Measurements from ENCODE around the gene GLI3. TPM values are rescaled to one million over a fixed set of nuclear protein-coding genes. Genes with fewer than 3 reads are reported as not detected.

GLI3 gene
- total RNA-seq, 4 donors from 2014 or later: 8.6 to 12.6 (median 8.7) TPM

- TF ChIP-seq CTCF (IDR thresholded peaks at IDR 0.05) (peak; percentile 61 to 70 (median 65)), EP300 (IDR thresholded peaks at IDR 0.05) (no peak), POLR2A (IDR thresholded peaks at IDR 0.05) (no peak)
- no peak overlapping the region for H3K4me3 ChIP-seq
Observed at GRCh38 chr7:41977151-41977651, 259.8 kb downstream of the GLI3 start.

GRCh38 chr7:41976411-41976810, 260.6 kb downstream of the GLI3 start:
- no peak for DNase-seq (ENCODE audit: low spot score in 2 of 2)
- Histone ChIP-seq H3K4me3 (no peak overlapping the region), H3K9me3 (no peaks in the 10 kb centered on the region), H3K27ac (no peak overlapping the region), H3K36me3 (peaks cover 0 to 20% (median 4%) of the 10 kb centered on the region in 3 donors), H3K4me1 (peaks cover 0 to 41% (median 4%) of the 10 kb centered on the region in 4 donors), H3K27me3 (no peaks in the 10 kb centered on the region)
- WGBS, 2 donors: 87 to 89% methylated on average over 2 of the region's 2 CpGs
- no peak for TF ChIP-seq EP300 (IDR thresholded peaks at IDR 0.05)
- no peak for TF ChIP-seq CTCF (IDR thresholded peaks at IDR 0.05)
- TF ChIP-seq POLR2A (IDR thresholded peaks at IDR 0.05): no peak

More at GRCh38 chr7:41977151-41977651, 259.8 kb downstream of the GLI3 start:
- DNase-seq (ENCODE audit: low spot score in 2 of 2): peak in 1 of 2 donors; percentile 36
- Histone ChIP-seq H3K4me1 (peaks cover 0 to 41% (median 4%) of the 10 kb centered on the region in 4 donors), H3K9me3 (no peaks in the 10 kb centered on the region), H3K27ac (no peak overlapping the region), H3K36me3 (peaks cover 0 to 13% (median 1%) of the 10 kb centered on the region in 3 donors), H3K27me3 (no peaks in the 10 kb centered on the region)
- WGBS, 2 donors: 34 to 39% methylated on average over 9 of the region's 9 CpGs

DNA sequence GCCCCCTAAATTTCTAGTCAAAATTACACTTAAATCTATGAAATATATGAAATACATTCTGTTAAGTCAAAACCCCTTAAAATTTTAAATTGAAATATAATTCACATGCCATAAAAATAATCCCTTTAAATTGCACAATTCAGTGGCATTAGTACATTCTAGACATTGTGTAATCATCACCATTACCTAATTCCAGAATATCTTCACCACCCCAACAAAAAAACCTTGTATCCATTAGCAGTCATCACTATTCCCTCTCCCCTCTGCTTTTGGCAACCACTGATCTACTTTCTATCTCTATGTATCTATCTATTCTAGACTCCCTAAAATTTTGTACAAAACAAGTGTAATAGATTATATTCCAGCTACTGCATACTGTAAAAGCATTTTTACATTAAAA, 261.2 kb downstream of the GLI3 start:
- TF ChIP-seq EP300 (IDR thresholded peaks at IDR 0.05) (no peak), CTCF (IDR thresholded peaks at IDR 0.05) (no peak), POLR2A (IDR thresholded peaks at IDR 0.05) (no peak)
- H3K9me3 ChIP-seq: no peaks in the 10 kb centered on the region
- no peaks in the 10 kb centered on the region for H3K27me3 ChIP-seq
- peaks cover 0 to 38% (median 4%) of the 10 kb centered on the region in 4 donors for H3K4me1 ChIP-seq
- H3K4me3 ChIP-seq: no peak overlapping the region
- no peak overlapping the region for H3K27ac ChIP-seq
- no peak for DNase-seq (ENCODE audit: low spot score in 2 of 2)
- peaks cover 0 to 20% (median 4%) of the 10 kb centered on the region in 3 donors for H3K36me3 ChIP-seq

GRCh38 chr7:41974870-41975557, 262.0 kb downstream of the GLI3 start:
- Histone ChIP-seq H3K36me3 (peaks cover 0 to 20% (median 4%) of the 10 kb centered on the region in 3 donors), H3K4me3 (no peak overlapping the region), H3K27ac (no peak overlapping the region), H3K4me1 (peaks cover 0 to 29% (median 4%) of the 10 kb centered on the region in 4 donors), H3K27me3 (no peaks in the 10 kb centered on the region), H3K9me3 (no peaks in the 10 kb centered on the region)
- no peak for DNase-seq (ENCODE audit: low spot score in 2 of 2)
- TF ChIP-seq EP300 (IDR thresholded peaks at IDR 0.05): no peak
- 75 to 86% methylated on average over 4 of the region's 4 CpGs for WGBS, 2 donors

DNA sequence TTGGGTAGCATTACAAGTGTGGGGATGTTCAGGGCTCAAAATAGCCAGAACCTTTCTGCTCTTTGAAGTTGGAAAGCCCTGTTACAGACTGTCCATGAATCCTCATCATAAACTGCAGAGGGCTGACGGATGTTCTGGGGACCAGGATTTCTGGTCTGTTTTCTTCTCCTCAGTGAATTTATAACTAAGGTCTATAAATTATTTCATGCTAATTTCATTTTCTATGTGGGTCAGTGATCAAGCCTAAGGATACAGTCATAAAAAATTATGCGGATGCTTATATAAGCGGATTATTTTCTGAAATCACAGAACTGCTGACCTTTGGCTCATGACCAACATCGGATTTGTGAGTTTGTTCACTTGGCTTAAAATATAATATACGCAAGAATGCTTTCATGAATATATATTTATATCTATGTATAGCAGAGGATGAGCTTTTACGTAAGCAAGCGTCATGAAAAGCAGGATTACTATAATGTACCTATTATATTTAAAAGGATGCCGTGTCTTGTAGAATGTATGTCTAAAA, 263.7 kb downstream of the GLI3 start:
- peaks cover 0 to 24% (median 4%) of the 10 kb centered on the region in 3 donors for H3K36me3 ChIP-seq
- no peak overlapping the region for H3K27ac ChIP-seq
- no peak overlapping the region for H3K4me3 ChIP-seq
- TF ChIP-seq CTCF (IDR thresholded peaks at IDR 0.05): no peak
- TF ChIP-seq POLR2A (IDR thresholded peaks at IDR 0.05): no peak
- no peak for TF ChIP-seq EP300 (IDR thresholded peaks at IDR 0.05)
- WGBS, 2 donors: 89 to 91% methylated on average over 8 of the region's 8 CpGs
- no peaks in the 10 kb centered on the region for H3K27me3 ChIP-seq
- DNase-seq (ENCODE audit: low spot score in 2 of 2): no peak
- no peaks in the 10 kb centered on the region for H3K9me3 ChIP-seq
- H3K4me1 ChIP-seq: peaks cover 0 to 15% (median 2%) of the 10 kb centered on the region in 4 donors

Data from tibial nerve (tissue), 4 donors.